Body of pancreas (tissue), 4 donors: ENCODE measurements around the gene FXYD7. TPM values are rescaled to one million over a fixed set of nuclear protein-coding genes. Genes with fewer than 3 reads are reported as not detected.

Source experiments
- ATAC-seq: fragments of 150-250 bp; one replicate; pipeline ENCODE4 v1.9.1; 2016
- DNase-seq, 4 donors: peaks; one replicate each; pipeline ENCODE4 v3.0.0-alpha.2; 2019
- H3K27ac ChIP-seq, 4 donors: fragments of 200-600 bp; sonication (generic); 1 replicate in 3 of 4; 2 replicates in 1 of 4; pipeline versions ENCODE4 v1.5.1 to v1.6.1; 2016 to 2019; ENCODE audit warnings: mild to moderate bottlenecking in 1 of 4, mixed read lengths in 1 of 4, moderate library complexity in 1 of 4
- H3K27me3 ChIP-seq, 2 donors: fragments of 200-600 bp; sonication (generic); one replicate each; pipeline ENCODE4 v1.6.0; 2016; ENCODE audit warnings: mild to moderate bottlenecking in 1 of 2
- H3K36me3 ChIP-seq, 2 donors: fragments of 200-600 bp; sonication (generic); replicated peaks in 1 of 2; 2 replicates each; pipeline ENCODE4 v1.5.1; 2016; ENCODE audit warnings: low read depth in 2 of 2; ENCODE audit not compliant: insufficient read depth in 1 of 2
- H3K4me1 ChIP-seq: fragments of 200-600 bp; sonication (generic); one replicate; pipeline ENCODE4 v1.6.0; 2016
- H3K4me3 ChIP-seq, 2 donors: fragments of 200-600 bp; sonication (generic); 1 replicate in 1 of 2; 2 replicates in 1 of 2; pipeline ENCODE4 v1.5.1; 2016 to 2019
- H3K9me3 ChIP-seq, 3 donors: fragments of 200-600 bp; sonication (generic); 1 replicate in 2 of 3; 2 replicates in 1 of 3; pipeline ENCODE4 v1.5.1; 2016
- CTCF ChIP-seq, 7 experiments: fragments of 450-650 bp in 4 of 7; fragments of 200-600 bp in 3 of 7; sonication (generic) in 3 of 7; IDR thresholded peaks; one replicate each; pipeline ENCODE4 v1.5.1; 2016 to 2019; ENCODE audit warnings: antibody characterized with exemption in 7 of 7
- POLR2A ChIP-seq, 3 donors: fragments of 450-650 bp; IDR thresholded peaks; one replicate each; pipeline ENCODE4 v1.6.1; 2016; ENCODE audit warnings: antibody characterized with exemption in 3 of 3, mild to moderate bottlenecking in 2 of 3
- WGBS, 2 donors: methylation state at CpG; one replicate each; pipeline ENCODE4 v1.1.5; 2017; 5-methylcytosine and 5-hydroxymethylcytosine counted together
- intact Hi-C: fragments of 100-400 bp; cut with DNase I; formaldehyde crosslinking; loops from one replicate; pipeline ENCODE4 v1.15.1; 2023
- total RNA-seq, 2 donors: library from RNA; depleted of rRNA; stranded (reverse); fragments of >200 nt; gene quantifications; one replicate each; pipeline ENCODE4 v1.1.0, GENCODE V29; 2016

The FXYD7 gene
- total RNA-seq, 2 donors from 2014 or later = 0.52 to 1.3 TPM

GRCh38 chr19:35176181-35176570 is 33.1 kb downstream of the FXYD7 start:
- DNase-seq = no peak
- Histone ChIP-seq H3K4me1 (no peaks in the 10 kb centered on the region), H3K27ac (no peak overlapping the region)

DNA sequence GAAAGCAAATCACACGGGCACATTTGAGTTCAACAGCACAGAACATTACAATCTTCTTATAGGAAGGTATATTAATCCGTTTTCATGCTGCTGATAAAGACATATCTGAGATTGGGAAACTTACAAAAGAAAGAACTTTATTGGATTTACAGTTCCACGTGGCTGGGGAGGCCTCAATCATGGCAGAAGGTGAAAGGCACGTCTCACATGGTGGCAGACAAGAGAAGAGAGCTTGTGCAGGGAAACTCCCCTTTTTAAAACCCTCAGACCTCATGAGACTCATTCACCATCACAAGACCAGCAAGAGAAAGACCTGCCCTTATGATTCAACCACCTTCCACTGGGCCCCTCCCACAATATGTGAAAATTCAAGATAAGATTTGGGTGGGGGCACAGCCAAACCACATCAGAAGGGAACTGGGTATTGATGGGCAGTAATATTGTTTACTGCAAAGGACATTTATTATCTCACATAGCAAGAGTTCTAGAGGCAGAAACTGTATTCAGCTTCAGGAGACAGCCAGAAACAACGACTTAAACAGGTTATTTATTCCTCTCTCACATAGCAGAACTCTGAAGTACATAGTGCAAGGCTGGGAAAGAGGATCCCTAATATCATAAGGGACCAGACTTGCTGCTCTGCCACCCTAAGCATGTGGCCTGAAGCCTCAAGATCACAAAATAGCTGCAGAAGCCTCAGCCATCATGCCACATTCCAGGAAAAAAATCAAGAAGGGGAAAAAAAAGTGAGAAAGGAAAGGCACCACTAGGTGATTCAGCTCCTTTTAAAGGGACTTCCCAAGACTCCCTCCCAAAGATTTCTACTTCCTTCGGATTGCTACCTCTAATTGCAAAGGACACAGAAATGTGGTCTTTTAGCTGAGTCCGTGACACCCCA is 34.6 kb downstream of the FXYD7 start:
- Histone ChIP-seq H3K36me3 (no peaks in the 10 kb centered on the region), H3K4me1 (no peaks in the 10 kb centered on the region), H3K9me3 (no peaks in the 10 kb centered on the region), H3K27ac (no peak overlapping the region), H3K4me3 (no peak overlapping the region), H3K27me3 (peaks cover 0 to 5% of the 10 kb centered on the region in 2 donors)
- ATAC-seq (no peak), DNase-seq (no peak)
- WGBS, 2 donors = 69 to 71% methylated on average over 7 of the region's 7 CpGs
- TF ChIP-seq CTCF (IDR thresholded peaks at IDR 0.05) (no peak), POLR2A (IDR thresholded peaks at IDR 0.05) (no peak)
- intact Hi-C loops = no loop called here

More at GRCh38 chr19:35176181-35176570, 33.1 kb downstream of the FXYD7 start:
- Histone ChIP-seq H3K36me3 (no peaks in the 10 kb centered on the region), H3K4me3 (no peak overlapping the region), H3K27me3 (peaks cover 0 to 5% of the 10 kb centered on the region in 2 donors), H3K9me3 (no peaks in the 10 kb centered on the region)
- TF ChIP-seq CTCF (IDR thresholded peaks at IDR 0.05) (no peak), POLR2A (IDR thresholded peaks at IDR 0.05) (no peak)
- WGBS, 2 donors = 54 to 65% methylated on average over 3 of the region's 3 CpGs
- no peak for ATAC-seq
- intact Hi-C loops = no loop called here

GRCh38 chr19:35178701-35179100 is 35.6 kb downstream of the FXYD7 start:
- DNase-seq (no peak), ATAC-seq (no peak)
- Histone ChIP-seq H3K27me3 (peaks cover 0 to 5% of the 10 kb centered on the region in 2 donors), H3K27ac (no peak overlapping the region), H3K4me1 (no peaks in the 10 kb centered on the region), H3K36me3 (no peaks in the 10 kb centered on the region), H3K9me3 (no peaks in the 10 kb centered on the region), H3K4me3 (no peak overlapping the region)
- intact Hi-C loops = no loop called here
- WGBS, 2 donors = 53 to 55% methylated on average over 2 of the region's 2 CpGs
- TF ChIP-seq CTCF (IDR thresholded peaks at IDR 0.05) (no peak), POLR2A (IDR thresholded peaks at IDR 0.05) (no peak)

DNA sequence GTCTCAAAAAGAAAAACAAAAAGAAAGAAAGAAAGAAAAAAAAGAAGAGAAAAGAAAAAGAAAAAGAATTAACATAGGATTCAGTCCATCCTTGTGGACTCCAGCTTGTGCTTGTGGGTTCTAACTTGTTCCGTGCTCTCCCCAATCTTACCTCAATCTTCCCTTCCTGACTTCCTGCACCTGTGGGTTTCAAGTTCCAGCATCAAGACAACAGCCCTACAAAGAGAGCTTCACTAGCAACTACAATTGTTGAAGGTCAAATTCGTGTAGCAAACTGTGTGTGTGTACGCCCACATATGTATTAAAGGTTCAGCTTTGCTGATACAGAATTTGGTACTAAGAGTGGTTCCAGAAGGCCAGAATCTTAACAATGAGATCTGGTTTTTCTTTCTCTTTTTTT is 36.8 kb downstream of the FXYD7 start:
- Histone ChIP-seq H3K27ac (no peak overlapping the region), H3K36me3 (no peaks in the 10 kb centered on the region), H3K4me1 (no peaks in the 10 kb centered on the region), H3K9me3 (no peaks in the 10 kb centered on the region), H3K27me3 (peaks cover 0 to 5% of the 10 kb centered on the region in 2 donors), H3K4me3 (no peak overlapping the region)
- intact Hi-C loops = no loop called here
- TF ChIP-seq POLR2A (IDR thresholded peaks at IDR 0.05) (no peak), CTCF (IDR thresholded peaks at IDR 0.05) (no peak)
- ATAC-seq = no peak
- WGBS, 2 donors = 69 to 73% methylated on average over 3 of the region's 3 CpGs
- no peak for DNase-seq

- DNase-seq (no peak), ATAC-seq (no peak)
- intact Hi-C loops = no loop called here
- Histone ChIP-seq H3K27ac (no peak overlapping the region), H3K27me3 (peaks cover 0 to 5% of the 10 kb centered on the region in 2 donors), H3K4me1 (no peaks in the 10 kb centered on the region), H3K9me3 (no peaks in the 10 kb centered on the region), H3K36me3 (no peaks in the 10 kb centered on the region), H3K4me3 (no peak overlapping the region)
- WGBS, 2 donors = 87 to 100% methylated on average over 1 of the region's 1 CpG
- no peak for TF ChIP-seq CTCF (IDR thresholded peaks at IDR 0.05)
- no peak for TF ChIP-seq POLR2A (IDR thresholded peaks at IDR 0.05)
Observed at GRCh38 chr19:35181387-35181786, 38.3 kb downstream of the FXYD7 start.
